ENCODE data around the gene PCDH1. TPM values are rescaled to one million over a fixed set of nuclear protein-coding genes. Genes with fewer than 3 reads are reported as not detected.

Gene PCDH1
- total and polyA plus RNA-seq, 2 of the 8 experiments (the other 6 are each of a cell fraction or from before 2014, with no cell fraction given), result 101 to 102 TPM

GRCh38 chr5:141825241-141825671 lies 53.0 kb downstream of the PCDH1 start (continued):
- TF ChIP-seq NANOG (IDR thresholded peaks at IDR 0.05; ENCODE audit: insufficient read depth, low read depth, low read length, poor library complexity, severe bottlenecking), result no peak
- no peak for TF ChIP-seq YY1 (IDR thresholded peaks at IDR 0.05; ENCODE audit: low read depth, low read length)
- no peak for TF ChIP-seq HDAC6 (IDR thresholded peaks at IDR 0.05; ENCODE audit: low read depth, low read length)
- no peak for TF ChIP-seq TAF7 (optimal IDR thresholded peaks at IDR 0.05; ENCODE audit: borderline replicate concordance, low read depth, low read length)
- no peak for TF ChIP-seq POU5F1 (IDR thresholded peaks at IDR 0.05; ENCODE audit: low read depth, low read length)
- no peak for TF ChIP-seq FOSL1 (IDR thresholded peaks at IDR 0.05; ENCODE audit: insufficient read depth, low read depth, low read length)
- TF ChIP-seq TAF1 (IDR thresholded peaks at IDR 0.05; ENCODE audit: low read depth, low read length), result no peak

Measured in H1 (cell line).